Fibroblast of villous mesenchyme (primary cell): Measurements from ENCODE around the gene CALM1. TPM values are rescaled to one million over a fixed set of nuclear protein-coding genes. Genes with fewer than 3 reads are reported as not detected.

Experiments
- DNase-seq: peaks from one replicate; pipeline ENCODE4 v3.0.0-alpha.2; 2010; ENCODE audit warnings: low read depth
- H3K4me3 ChIP-seq: 2 replicates; pipeline ENCODE4 v1.5.1; 2011; ENCODE audit warnings: low read depth, mild to moderate bottlenecking, low read length
- total RNA-seq: library from RNA; depleted of rRNA; stranded (reverse); fragments of >200 nt; gene quantifications from 2 replicates; pipeline ENCODE4 v1.2.3, GENCODE V29; 2012
- TF ChIP-seq, protein P1 (sequence below): IDR thresholded peaks from 2 replicates; pipeline ENCODE4 v1.5.1; 2012; ENCODE audit warnings: low read depth, mild to moderate bottlenecking, low read length; ENCODE audit not compliant: insufficient read depth

The CALM1 gene
- total RNA-seq, 1 donor = 286 TPM

DNA sequence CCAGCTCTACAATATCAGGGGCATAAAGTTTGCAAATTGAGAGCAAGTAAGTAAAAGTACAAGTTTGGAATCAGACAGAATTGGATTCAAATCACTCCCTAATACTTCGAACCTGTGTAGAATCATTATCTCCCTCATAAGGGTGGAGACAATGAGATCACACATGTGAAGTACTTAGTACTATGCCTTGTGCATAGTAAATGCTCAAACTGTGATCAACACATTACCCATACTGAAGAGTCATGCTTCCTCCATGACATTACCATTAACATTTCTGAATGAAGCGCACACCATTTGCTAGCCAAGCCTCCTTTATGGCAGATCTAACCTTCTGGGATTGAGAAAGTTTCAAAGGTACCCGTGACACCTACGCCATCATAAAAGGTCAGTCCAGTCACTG lies 38.5 kb upstream of the CALM1 start:
- TF ChIP-seq, protein P1, sequence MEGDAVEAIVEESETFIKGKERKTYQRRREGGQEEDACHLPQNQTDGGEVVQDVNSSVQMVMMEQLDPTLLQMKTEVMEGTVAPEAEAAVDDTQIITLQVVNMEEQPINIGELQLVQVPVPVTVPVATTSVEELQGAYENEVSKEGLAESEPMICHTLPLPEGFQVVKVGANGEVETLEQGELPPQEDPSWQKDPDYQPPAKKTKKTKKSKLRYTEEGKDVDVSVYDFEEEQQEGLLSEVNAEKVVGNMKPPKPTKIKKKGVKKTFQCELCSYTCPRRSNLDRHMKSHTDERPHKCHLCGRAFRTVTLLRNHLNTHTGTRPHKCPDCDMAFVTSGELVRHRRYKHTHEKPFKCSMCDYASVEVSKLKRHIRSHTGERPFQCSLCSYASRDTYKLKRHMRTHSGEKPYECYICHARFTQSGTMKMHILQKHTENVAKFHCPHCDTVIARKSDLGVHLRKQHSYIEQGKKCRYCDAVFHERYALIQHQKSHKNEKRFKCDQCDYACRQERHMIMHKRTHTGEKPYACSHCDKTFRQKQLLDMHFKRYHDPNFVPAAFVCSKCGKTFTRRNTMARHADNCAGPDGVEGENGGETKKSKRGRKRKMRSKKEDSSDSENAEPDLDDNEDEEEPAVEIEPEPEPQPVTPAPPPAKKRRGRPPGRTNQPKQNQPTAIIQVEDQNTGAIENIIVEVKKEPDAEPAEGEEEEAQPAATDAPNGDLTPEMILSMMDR = no peak
- no peak for DNase-seq
- no peak overlapping the region for H3K4me3 ChIP-seq

DNA sequence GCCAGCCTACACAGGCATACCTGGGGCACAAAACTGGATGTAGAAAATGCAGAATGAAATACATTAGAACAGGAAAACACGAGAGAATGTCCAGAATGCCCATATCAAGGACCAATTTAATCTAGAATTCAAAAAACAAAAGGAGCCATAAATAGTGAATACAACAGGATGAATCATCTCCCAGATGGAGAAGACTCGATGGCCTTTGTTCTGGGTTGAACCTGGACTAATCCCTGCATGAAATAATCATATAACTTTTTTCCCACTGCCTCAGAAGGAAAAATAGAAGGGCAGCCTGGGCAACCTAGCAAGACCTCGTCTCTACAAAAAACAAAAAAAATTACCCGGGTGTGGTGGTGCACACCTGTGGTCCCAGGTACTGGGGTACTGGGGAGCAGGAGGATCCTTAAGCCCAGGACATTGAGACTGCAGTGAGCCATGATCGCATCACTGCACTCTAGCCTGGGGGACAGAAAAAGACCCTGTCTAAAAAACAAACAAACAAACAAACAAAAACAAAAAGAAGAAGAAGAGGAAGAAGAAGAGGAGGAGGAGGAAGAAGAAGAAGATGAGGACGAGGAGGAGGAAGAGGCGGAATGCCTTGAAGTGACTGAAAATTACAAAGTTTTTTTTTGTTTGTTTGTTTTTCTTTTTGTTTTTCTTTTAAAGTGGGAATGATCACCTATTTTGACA lies 34.8 kb upstream of the CALM1 start:
- TF ChIP-seq, protein P1 = no peak
- no peak overlapping the region for H3K4me3 ChIP-seq
- DNase-seq = no peak

DNA sequence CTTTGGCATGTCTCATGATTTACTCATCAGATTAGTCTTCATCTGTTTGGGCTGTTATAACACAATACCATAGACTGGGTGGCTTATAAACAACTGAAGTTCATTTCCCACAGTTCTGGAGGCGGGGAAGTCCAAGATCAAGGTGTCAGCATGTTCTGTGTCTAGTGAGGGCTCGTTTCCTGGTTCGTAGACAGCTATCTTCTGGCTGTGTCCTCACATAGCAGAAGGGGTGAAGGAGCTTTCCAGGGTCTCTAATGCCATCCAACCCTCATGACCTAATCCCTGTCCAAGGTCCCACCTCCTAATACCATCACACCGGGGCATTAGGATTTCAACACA lies 34.3 kb upstream of the CALM1 start:
- no peak overlapping the region for H3K4me3 ChIP-seq
- TF ChIP-seq, protein P1 = no peak
- no peak for DNase-seq

DNA sequence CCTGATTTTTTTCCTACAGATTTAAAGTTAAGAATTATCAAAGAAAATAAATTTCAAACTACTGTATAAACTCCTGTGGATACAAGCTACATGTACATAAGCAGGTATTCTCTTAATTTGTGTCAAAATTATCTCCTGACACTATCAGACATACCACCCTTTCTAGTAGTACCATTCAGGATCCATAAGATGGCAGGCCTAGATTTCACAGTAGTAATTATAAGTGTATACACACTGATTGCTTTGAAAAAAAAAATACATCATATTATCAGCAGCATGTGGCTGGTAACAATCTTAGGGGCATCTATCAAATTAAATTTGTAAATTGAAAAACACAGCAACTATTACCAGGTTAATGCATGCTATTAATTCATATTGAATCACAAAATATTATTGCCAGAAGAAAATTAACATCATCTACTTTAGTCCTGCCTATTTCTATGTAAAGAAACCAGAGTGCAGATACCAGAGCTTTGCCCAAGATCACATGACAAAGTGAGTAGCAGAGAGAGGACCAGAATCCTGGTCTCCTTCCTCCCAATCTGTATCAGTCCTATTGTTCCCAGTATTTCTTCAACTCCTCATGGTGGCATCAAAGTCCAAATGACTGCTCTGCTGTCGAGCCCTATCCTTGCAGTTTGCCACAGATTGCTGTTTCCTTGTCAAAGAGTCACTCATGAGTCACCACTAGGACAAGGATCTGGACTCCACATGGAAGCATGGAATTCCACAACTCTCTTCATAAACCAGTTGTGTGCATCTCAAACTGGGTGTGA lies 27.7 kb upstream of the CALM1 start:
- no peak for DNase-seq
- TF ChIP-seq, protein P1 = no peak

DNA sequence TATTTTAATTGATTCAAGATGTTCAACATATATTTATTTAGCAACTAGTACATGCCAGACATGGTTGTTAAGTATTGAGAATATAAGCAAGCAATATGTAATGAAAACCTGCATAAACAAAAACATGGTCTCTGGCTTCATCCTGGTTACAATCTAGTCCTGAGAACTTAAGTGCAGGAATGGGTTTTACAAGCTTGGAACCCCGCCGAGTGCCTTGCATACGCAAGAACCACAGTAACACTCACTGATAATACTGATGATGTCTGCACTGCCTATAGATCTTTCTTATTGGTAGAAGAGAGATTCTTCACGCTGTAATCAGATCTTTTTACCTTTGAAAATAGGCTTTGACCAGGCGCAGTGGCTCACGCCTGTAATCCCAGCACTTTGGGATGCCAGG lies 22.9 kb upstream of the CALM1 start:
- H3K4me3 ChIP-seq = no peak overlapping the region
- TF ChIP-seq, protein P1 = no peak
- DNase-seq = peak; percentile 92

More for the DNA sequence above, 27.7 kb upstream of the CALM1 start:
- no peak overlapping the region for H3K4me3 ChIP-seq

DNA sequence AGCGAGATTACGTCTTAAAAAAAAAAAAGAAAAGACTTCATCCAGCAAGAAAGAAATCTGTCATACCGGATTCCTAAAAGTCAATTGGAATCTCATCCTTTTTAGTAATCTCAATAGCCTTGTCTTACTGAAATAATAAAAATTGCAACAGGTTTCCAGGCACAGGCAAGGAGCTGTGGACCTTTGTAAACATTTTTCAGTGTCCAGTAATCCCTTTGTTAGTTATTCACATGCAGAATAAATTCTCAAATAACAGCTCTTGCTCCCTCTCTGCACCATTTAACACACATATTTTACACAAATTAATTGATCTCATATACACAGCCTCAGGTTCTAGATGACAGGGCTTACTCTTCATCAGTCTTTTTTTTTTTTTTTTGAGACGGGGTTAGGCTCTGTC lies 22.0 kb upstream of the CALM1 start:
- TF ChIP-seq, protein P1 = no peak
- no peak for DNase-seq
- no peak overlapping the region for H3K4me3 ChIP-seq

DNA sequence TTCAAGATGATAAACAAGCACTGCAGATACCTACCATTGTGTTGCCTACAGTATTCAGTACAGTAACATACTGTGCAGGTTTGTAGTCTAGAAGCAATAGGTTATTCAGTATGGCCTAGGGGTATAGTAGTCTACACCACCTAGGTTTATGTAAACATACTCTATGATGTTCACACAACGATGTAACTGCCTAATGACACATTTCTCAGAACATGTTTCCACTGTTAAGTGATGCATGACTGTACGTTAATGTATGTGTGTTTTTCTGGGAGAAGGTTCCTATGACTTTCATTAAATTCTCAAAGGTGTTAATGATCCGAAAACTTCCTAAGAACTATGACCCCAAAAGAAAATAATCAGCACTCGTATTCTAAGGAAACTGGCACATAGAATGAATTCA lies 20.9 kb upstream of the CALM1 start:
- TF ChIP-seq, protein P1 = no peak
- no peak overlapping the region for H3K4me3 ChIP-seq
- DNase-seq = no peak
